HG03159 (cell line): ENCODE results near the gene ZNF853.
"Not testable (repeated sequence)": the region's sequence is repeated elsewhere in the genome, so short reads cannot be mapped to it uniquely, and the experiment has no call there.

Source experiments
- ATAC-seq: cut with Tn5 transposase; IDR thresholded peaks from one replicate; pipeline ENCODE4 v1.9.1; 2021; ENCODE audit warnings: mild to moderate bottlenecking, moderate library complexity; ENCODE audit not compliant: unreplicated experiment

Gene ZNF853

GRCh38 chr7:6634971-6635370, 19.6 kb downstream of the ZNF853 start:
- ATAC-seq, result not testable (repeated sequence)

- ATAC-seq, result peak; percentile 63
Measured at GRCh38 chr7:6636741-6637543, 21.5 kb downstream of the ZNF853 start, which contains the start of gene ZNF316. Gene ZNF316, plus strand, starts transcription at chr7:6637318. Its CDS starts 5,092 bp downstream, at chr7:6642410.

- ATAC-seq, result peak; percentile 80
Measured at GRCh38 chr7:6637544-6638229, 22.3 kb downstream of the ZNF853 start.

GRCh38 chr7:6639032-6639431, 23.6 kb downstream of the ZNF853 start:
- ATAC-seq, result no peak

DNA sequence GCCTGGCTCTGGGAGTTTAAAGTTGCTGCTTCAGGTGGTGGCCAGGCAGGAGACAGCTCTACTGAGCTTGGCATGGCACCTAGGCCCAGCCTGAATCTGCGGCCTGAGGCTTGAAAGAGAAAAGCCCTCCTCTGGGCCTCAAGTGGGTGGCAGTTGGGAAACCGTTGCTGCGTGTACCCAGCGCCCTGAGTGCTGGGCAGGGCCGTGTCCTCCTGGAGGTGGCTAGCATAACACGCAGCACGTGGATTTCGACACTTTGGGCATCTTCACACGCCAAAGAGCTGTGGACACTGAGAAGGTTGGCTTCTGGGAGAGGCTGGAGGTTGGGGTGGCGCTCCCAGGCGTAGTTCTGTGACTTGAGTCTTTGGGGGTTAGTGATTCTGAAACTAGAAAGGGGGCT, 24.2 kb downstream of the ZNF853 start:
- no peak for ATAC-seq

- no peak for ATAC-seq
Measured at GRCh38 chr7:6640246-6640721, 24.9 kb downstream of the ZNF853 start.

DNA sequence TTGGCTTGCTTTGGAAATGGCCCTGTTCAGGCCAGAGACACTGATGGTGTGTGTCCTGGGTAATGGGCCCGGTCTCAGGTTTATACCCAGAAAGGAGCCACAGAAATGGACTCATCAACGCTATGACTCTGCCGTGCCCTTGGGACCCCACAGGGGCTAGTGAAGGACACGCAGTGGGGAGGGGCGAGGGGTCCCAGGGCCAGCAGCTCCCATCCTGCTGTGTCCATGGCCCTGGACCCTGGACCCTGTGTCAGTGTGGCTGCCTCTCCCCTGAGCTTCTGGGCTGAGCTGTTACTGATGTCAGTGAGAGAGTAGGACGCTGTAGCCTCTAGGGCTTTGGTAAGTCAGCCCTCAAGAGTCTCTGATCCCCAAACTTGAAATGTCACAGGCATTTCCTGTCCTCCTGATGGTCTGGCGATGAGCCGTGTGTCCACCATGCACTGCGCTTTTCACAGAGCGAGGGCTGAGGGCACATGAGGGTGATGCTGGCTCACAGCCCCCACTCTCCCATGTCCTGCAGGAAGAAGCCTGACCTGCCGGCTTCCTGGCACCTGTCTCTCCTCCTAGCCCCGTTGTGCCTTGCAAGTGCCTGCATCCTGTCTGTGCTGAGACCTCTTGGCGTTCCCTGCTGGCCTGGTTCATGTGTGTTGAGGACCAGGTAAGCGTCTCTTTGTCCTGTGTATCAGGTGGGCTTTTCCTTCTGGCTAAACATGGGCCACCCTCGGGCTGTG, 26.1 kb downstream of the ZNF853 start:
- no peak for ATAC-seq

DNA sequence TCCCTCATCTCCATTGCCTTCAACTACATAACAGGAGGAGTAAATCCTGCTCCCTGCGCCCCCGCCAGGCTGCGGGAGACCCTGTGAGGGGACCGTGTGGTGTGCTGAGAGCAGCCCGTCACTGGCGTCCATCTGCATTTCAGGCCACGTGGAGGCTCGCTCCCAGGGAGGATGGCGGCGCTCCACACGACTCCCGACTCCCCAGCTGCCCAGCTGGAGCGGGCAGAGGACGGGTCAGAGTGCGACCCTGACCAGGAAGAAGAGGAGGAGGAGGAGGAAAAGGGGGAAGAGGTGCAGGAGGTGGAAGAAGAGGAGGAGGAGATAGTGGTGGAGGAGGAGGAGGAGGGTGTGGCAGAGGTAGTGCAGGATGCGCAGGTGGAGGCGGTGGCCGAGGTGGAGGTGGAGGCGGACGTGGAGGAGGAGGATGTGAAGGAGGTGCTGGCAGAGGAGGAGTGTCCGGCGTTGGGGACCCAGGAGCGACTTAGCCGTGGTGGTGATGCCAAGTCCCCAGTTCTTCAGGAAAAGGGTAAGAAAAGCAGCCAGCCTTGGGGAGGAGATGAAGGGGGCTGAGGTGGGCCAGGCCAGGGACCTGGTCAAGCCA, 26.9 kb downstream of the ZNF853 start:
- ATAC-seq, result no peak

GRCh38 chr7:6642861-6643640, 27.6 kb downstream of the ZNF853 start:
- ATAC-seq, result no peak

DNA sequence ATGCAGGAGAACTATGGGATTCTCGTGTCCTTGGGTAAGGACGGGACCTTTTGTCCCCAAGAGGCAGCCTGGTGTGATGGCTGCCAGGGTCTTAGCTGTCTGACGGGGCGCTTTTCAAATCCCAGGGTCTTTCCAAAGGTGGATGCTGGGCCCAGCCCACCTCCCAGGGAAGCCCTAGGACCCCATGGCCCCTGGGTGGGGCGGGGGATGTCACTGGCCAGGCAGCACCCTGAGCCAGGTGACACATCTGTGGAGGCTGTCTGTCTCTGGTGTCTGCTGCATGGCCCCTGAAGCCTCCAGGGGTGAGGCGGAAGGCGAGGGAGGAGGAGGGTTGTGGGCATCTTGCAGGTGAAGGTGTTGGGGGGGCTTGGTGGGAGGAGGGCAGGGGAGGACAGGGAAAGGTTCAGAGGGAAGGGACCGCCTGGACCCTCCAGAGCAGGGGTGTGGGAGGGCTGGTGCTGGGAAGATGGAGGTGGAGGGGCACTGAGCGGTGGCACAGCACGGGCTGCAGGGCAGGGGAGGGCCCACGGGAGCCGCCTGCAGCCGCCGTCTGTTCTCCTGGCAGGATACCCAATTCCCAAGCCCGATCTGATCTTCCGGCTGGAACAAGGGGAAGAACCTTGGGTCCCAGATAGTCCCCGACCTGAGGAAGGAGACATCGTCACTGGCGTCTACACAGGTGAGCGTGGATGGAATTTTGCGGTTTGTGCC, 28.7 kb downstream of the ZNF853 start:
- ATAC-seq, result no peak

DNA sequence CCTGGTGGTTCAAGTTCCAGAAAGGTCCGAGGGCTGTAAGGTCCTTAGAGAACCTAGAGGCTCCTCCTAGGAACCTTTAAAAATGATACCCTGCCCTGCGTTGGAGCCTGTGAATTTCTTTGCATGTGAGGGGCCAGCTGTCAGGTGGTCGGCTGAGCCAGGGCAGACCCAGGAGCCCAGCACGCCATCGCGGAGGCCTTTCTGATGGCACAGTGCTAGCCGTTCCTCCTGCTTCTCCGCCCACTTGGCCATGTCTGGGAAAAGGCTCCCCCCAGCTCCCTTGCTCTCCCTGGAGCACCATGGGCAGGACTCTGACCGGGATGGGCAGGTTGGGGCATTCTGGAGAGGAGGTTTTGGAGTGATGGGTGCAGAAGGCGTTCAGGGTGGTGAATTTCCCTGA, 29.3 kb downstream of the ZNF853 start:
- no peak for ATAC-seq

DNA sequence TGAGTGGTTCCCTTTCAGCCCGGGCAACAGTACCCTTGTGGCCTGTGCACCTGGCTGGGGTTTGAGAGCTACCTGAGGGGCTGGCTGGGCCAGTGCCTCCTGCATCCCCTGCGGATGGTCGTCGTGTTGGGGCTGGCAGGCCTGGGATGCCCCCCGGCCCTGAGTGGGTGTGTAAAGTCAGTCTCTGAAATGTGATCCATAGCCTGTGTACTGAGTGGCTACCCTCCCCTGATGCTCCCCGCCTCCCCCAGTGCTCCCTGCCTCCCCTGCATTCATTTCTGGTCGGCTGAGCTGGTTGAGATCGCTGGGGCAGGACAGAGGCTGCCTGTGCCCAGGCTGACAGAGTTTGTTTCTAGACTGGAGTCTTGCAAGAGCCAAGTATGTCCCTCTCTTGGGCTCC, 31.1 kb downstream of the ZNF853 start:
- no peak for ATAC-seq

DNA sequence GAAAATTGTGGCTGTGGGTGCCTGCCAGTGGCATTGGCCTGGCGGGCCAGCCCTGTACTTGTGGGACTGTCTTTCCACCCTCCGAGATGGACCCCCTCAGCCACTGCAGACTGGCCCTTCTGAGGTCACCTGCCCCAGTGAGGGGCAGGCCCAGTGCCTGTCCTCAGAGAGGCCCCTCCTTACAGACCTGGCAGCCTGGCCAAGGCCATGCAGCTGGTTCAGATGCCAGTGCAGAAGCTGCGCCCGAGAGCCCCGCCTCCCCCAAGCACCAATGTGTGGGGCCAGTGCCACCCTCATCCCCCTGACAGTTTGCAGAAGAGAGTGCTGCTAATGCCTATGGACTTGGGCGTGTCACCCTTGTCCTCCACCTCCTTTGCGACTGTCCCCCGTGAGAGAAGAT, 31.7 kb downstream of the ZNF853 start:
- no peak for ATAC-seq

GRCh38 chr7:6647541-6647940, 32.1 kb downstream of the ZNF853 start:
- ATAC-seq, result no peak

- no peak for ATAC-seq
Measured at GRCh38 chr7:6648066-6648814, 32.8 kb downstream of the ZNF853 start.

GRCh38 chr7:6648815-6649104, 33.4 kb downstream of the ZNF853 start:
- no peak for ATAC-seq

GRCh38 chr7:6649241-6649961, 34.0 kb downstream of the ZNF853 start:
- ATAC-seq, result no peak

DNA sequence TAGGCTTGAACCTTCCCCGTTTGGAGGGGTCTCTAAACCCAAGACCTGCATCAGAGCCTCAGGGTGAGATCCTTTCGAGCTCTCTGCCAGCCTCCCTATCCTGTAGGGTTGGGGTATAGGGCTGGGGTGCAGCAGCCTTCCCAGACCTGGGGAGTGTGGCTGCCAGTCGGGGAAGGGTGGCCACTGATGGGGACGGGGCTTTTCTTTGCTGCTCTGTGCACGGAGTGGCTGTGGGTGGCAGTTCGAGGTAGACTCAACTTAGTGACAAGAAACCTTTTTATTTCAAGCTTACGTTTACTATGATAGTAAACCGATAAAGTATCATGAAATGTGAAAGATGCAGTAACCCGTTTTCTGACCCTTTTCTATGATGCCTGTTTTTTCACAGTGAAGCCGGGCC, 34.7 kb downstream of the ZNF853 start:
- no peak for ATAC-seq
